HepG2 (cell line): ENCODE results near the gene USP5. TPM values are rescaled to one million over a fixed set of nuclear protein-coding genes. Genes with fewer than 3 reads are reported as not detected.
A peak's percentile ranks its signal among the peaks of the same experiment; 100 is the strongest.

Experiments used
- ATAC-seq: fragments of 200-7000 bp; cut with Tn5 transposase; 3 replicates; pipeline ENCODE4 v1.9.1; 2020; ENCODE audit warnings: mild to moderate bottlenecking, moderate library complexity
- BruUV-seq: library from RNA; stranded (reverse); fragments of 400-500 nt; replicated peaks from 2 replicates; lab custom pipeline; 2021; lab: Mats Ljungman, UMichigan
- CTCF ChIA-PET: fragments of 300-600 bp; formaldehyde crosslinking; extraction: SDS; loops from one replicate; lab custom pipeline; 2021; ENCODE audit warnings: low total read pairs, inconsistent platforms, low intra/inter-chr PET ratio; lab: Yijun Ruan, JAX
- POLR2A ChIA-PET: fragments of 350-600 bp; sonication (Branson Sonifier 250); formaldehyde crosslinking; loops from one replicate; lab custom pipeline; 2020; ENCODE audit warnings: antibody characterized with exemption, inconsistent platforms; lab: Yijun Ruan, JAX
- DNase-seq: peaks from one replicate; pipeline ENCODE4 v3.0.0-alpha.2; 2015; ENCODE audit warnings: low spot score
- FAIRE-seq: peaks from 3 replicates; lab custom pipeline; 2011; peaks lifted over from hg19 to GRCh38; lab: Jason Lieb, UNC
- H2AFZ ChIP-seq: one replicate; pipeline ENCODE4 v1.6.1; 2011; ENCODE audit warnings: low read length, inconsistent platforms
- H3K27ac ChIP-seq: fragments of 300-600 bp; 3 replicates; pipeline ENCODE4 v1.8.0; 2011; ENCODE audit warnings: mixed run types, mild to moderate bottlenecking, mixed read lengths, low read length, inconsistent platforms; ENCODE audit not compliant: insufficient read depth; ENCODE audit errors: extremely low read length
- H3K27me3 ChIP-seq, 2 experiments: fragments of 200-600 bp in 1 of 2; 2 replicates in 1 of 2; 3 replicates in 1 of 2; pipeline versions ENCODE4 v1.6.0 to v1.8.0; 2011; ENCODE audit warnings: low read length in 2 of 2, mild to moderate bottlenecking in 2 of 2, moderate library complexity in 2 of 2, inconsistent platforms in 1 of 2; ENCODE audit not compliant: insufficient read depth in 2 of 2, control insufficient read depth in 1 of 2
- H3K36me3 ChIP-seq, 2 experiments: fragments of 200-600 bp in 1 of 2; replicated peaks in 1 of 2; 2 replicates in 1 of 2; 3 replicates in 1 of 2; pipeline versions ENCODE4 v1.5.1 to v1.8.0; 2011; ENCODE audit warnings: low read length in 2 of 2, inconsistent platforms in 1 of 2; ENCODE audit not compliant: insufficient read depth in 2 of 2, control insufficient read depth in 1 of 2
- H3K4me1 ChIP-seq: 2 replicates; pipeline ENCODE4 v1.5.1; 2012; ENCODE audit warnings: low read length, inconsistent platforms; ENCODE audit not compliant: insufficient read depth
- H3K4me2 ChIP-seq: 2 replicates; pipeline ENCODE4 v1.6.0; 2011; ENCODE audit warnings: low read depth, low read length, inconsistent platforms
- H3K4me3 ChIP-seq, 3 experiments: fragments of 200-600 bp in 1 of 3; sonication (generic), shearing (Covaris generic) in 1 of 3; replicated peaks in 1 of 3; 2 replicates each; pipeline ENCODE4 v1.5.1; 2011 to 2016; ENCODE audit warnings: low read length in 3 of 3, inconsistent platforms in 2 of 3, low read depth in 2 of 3, mild to moderate bottlenecking in 2 of 3, control low read depth in 1 of 3, mixed read lengths in 1 of 3; ENCODE audit not compliant: insufficient read depth in 1 of 3
- H3K79me2 ChIP-seq: one replicate; pipeline ENCODE4 v1.6.1; 2011; ENCODE audit warnings: low read length, inconsistent platforms; ENCODE audit not compliant: insufficient read depth
- H3K9ac ChIP-seq: 2 replicates; pipeline ENCODE4 v1.6.0; 2011; ENCODE audit warnings: mild to moderate bottlenecking, low read depth, low read length, inconsistent platforms; ENCODE audit not compliant: insufficient read depth
- H3K9me3 ChIP-seq: 2 replicates; pipeline ENCODE4 v1.5.1; 2012; ENCODE audit warnings: mild to moderate bottlenecking, low read length
- H4K20me1 ChIP-seq: 2 replicates; pipeline ENCODE4 v1.6.0; 2011; ENCODE audit warnings: inconsistent platforms, mild to moderate bottlenecking, low read length, moderate library complexity; ENCODE audit not compliant: insufficient read depth
- AHR ChIP-seq: IDR thresholded peaks from 2 replicates; pipeline ENCODE4 v1.6.1; 2018; ENCODE audit warnings: missing genetic modification reagents, missing compliant biosample characterization
- CEBPB ChIP-seq: IDR thresholded peaks from 2 replicates; pipeline ENCODE4 v1.6.1; 2011; ENCODE audit warnings: low read depth, low read length, improper control_type of control experiment, borderline replicate concordance
- ERF ChIP-seq: IDR thresholded peaks from 2 replicates; pipeline ENCODE4 v1.6.1; 2018; ENCODE audit warnings: missing biosample characterization, missing genetic modification reagents
- MIER2 ChIP-seq: IDR thresholded peaks from 2 replicates; pipeline ENCODE4 v1.6.1; 2016; ENCODE audit warnings: missing biosample characterization, missing genetic modification reagents
- PAWR ChIP-seq: sonication (generic); formaldehyde crosslinking; IDR thresholded peaks from 2 replicates; pipeline ENCODE4 v1.4.0; 2020; ENCODE audit warnings: missing genetic modification reagents, mild to moderate bottlenecking, borderline replicate concordance
- PCBP1 ChIP-seq: fragments of 200-400 bp; formaldehyde crosslinking; IDR thresholded peaks from 2 replicates; pipeline ENCODE4 v1.6.1; 2017; ENCODE audit warnings: mild to moderate bottlenecking, low read depth, low read length, borderline replicate concordance
- RBM39 ChIP-seq: fragments of 200-400 bp; formaldehyde crosslinking; IDR thresholded peaks from one replicate; pipeline ENCODE4 v1.6.1; 2018; ENCODE audit warnings: antibody characterized with exemption, mild to moderate bottlenecking, low read depth, low read length; ENCODE audit not compliant: poor library complexity, severe bottlenecking
- SMAD3 ChIP-seq: sonication (generic); formaldehyde crosslinking; IDR thresholded peaks from 2 replicates; pipeline ENCODE4 v1.4.0; 2020; ENCODE audit warnings: missing genetic modification reagents
- TBX2 ChIP-seq: sonication (generic); formaldehyde crosslinking; IDR thresholded peaks from 2 replicates; pipeline ENCODE4 v1.5.0; 2020; ENCODE audit warnings: missing genetic modification reagents, mild to moderate bottlenecking, borderline replicate concordance
- ZFP90 ChIP-seq: sonication (generic); formaldehyde crosslinking; IDR thresholded peaks from 2 replicates; pipeline ENCODE4 v1.8.0; 2022; ENCODE audit warnings: missing genetic modification reagents, mild to moderate bottlenecking, inconsistent platforms, borderline replicate concordance
- ZNF207 ChIP-seq: fragments of 450-650 bp; IDR thresholded peaks from 2 replicates; pipeline ENCODE4 v1.6.1; 2016; ENCODE audit warnings: antibody characterized with exemption, borderline replicate concordance
- ZNF44 ChIP-seq: sonication (generic); formaldehyde crosslinking; IDR thresholded peaks from 2 replicates; pipeline ENCODE4 v1.5.1; 2020; ENCODE audit warnings: mild to moderate bottlenecking, missing genetic modification reagents
- ZNF724P ChIP-seq: sonication (generic); formaldehyde crosslinking; IDR thresholded peaks from 2 replicates; pipeline ENCODE4 v1.8.0; 2022; ENCODE audit warnings: missing genetic modification reagents, borderline replicate concordance
- ZNF772 ChIP-seq: sonication (generic); formaldehyde crosslinking; IDR thresholded peaks from 2 replicates; pipeline ENCODE4 v1.5.0; 2020; ENCODE audit warnings: mild to moderate bottlenecking, missing genetic modification reagents
- WGBS: methylation state at CpG from one replicate; pipeline ENCODE4 v1.1.6; 2017; ENCODE audit warnings: low lambda C conversion rate; 5-methylcytosine and 5-hydroxymethylcytosine counted together
- in situ Hi-C: cut with HindIII; loops from 2 replicates; pipeline ENCODE4 v1.10.0; 2017; ENCODE audit warnings: low pct_unique_long_range_greater_than_20kb; ENCODE audit not compliant: extremely low pct_ligation_motif_present
- intact Hi-C: fragments of 100-400 bp; cut with micrococcal nuclease; formaldehyde crosslinking; loops from one replicate; pipeline ENCODE4 v1.10.0; 2022; ENCODE audit not compliant: unreplicated experiment
- polyA plus RNA-seq, 8 experiments: library from polyadenylated mRNA; depleted of rRNA in 3 of 8; stranded (reverse) in 7 of 8; unstranded in 1 of 8; fragments of >200 nt; fragmentation: Illumina TruSeq in 4 of 8; extraction: Trizol in 4 of 8; gene quantifications; 2 replicates each; pipeline versions ENCODE4 v1.2.1 to v1.2.3, GENCODE V29; 2011 to 2016; ENCODE audit warnings: low read depth in 4 of 8, missing spikeins in 1 of 8, mixed read lengths in 1 of 8; ENCODE audit not compliant: insufficient read depth in 1 of 8
- total RNA-seq, 5 experiments: library from RNA; depleted of rRNA; stranded (reverse); fragments of >200 nt; fragmentation: Illumina TruSeq; extraction: Trizol; gene quantifications; 2 replicates each; pipeline ENCODE4 v1.2.3, GENCODE V29; 2016; ENCODE audit warnings: low read depth in 1 of 5
- TF ChIP-seq, protein P1 (sequence below): sonication (generic); formaldehyde crosslinking; IDR thresholded peaks from 2 replicates; pipeline ENCODE4 v1.8.0; 2022; ENCODE audit warnings: low read depth, missing genetic modification reagents
- TF ChIP-seq, protein P2 (sequence below): sonication (generic); formaldehyde crosslinking; IDR thresholded peaks from 2 replicates; pipeline ENCODE4 v1.5.0; 2020; ENCODE audit warnings: missing genetic modification reagents, mild to moderate bottlenecking, borderline replicate concordance
- TF ChIP-seq, protein P3 (sequence below): IDR thresholded peaks from 2 replicates; pipeline ENCODE4 v1.6.1; 2016
- TF ChIP-seq, protein P4 (sequence below): IDR thresholded peaks from 2 replicates; pipeline ENCODE4 v1.6.1; 2016; ENCODE audit warnings: missing genetic modification reagents, missing compliant biosample characterization

Gene USP5
- total and polyA plus RNA-seq, 2 of the 13 experiments (the other 11 are each of a cell fraction or from before 2014, with no cell fraction given): 39.6 to 56.0 TPM

DNA sequence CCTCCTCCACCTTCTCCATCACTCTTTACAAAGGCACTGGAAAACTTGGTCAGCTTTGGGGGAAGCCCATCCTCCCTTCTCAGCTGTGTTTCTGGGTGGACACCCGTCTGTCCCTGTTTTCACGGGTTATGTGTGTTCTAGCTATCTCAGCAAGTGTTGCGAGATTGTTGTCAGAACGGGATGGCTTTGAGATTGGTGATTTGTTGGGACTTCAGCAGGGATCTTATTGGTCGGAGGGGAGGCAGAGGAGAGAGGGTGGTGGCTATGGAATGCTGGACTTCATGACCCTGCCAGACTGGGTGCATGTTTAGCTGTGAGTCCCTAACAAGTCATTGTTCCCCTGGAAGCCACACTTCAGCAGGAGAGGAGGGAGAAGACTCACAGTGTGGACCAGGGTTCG is 2.1 kb downstream of the USP5 start (continued):
- TF ChIP-seq PCBP1 (no peak), ZFP90 (no peak), MIER2 (no peak), ZNF44 (CRISPR knock-in tag) (no peak), ZNF207 (no peak), AHR (CRISPR knock-in tag) (no peak), TBX2 (CRISPR knock-in tag) (peak; percentile 26; the same call in 1 of the 2 replicates), ERF (CRISPR knock-in tag) (no peak), RBM39 (no peak), SMAD3 (CRISPR knock-in tag) (no peak), CEBPB (0 out of 2 replicates have a peak, but pooled peaks have one; percentile 1)
- TF ChIP-seq, protein P1, sequence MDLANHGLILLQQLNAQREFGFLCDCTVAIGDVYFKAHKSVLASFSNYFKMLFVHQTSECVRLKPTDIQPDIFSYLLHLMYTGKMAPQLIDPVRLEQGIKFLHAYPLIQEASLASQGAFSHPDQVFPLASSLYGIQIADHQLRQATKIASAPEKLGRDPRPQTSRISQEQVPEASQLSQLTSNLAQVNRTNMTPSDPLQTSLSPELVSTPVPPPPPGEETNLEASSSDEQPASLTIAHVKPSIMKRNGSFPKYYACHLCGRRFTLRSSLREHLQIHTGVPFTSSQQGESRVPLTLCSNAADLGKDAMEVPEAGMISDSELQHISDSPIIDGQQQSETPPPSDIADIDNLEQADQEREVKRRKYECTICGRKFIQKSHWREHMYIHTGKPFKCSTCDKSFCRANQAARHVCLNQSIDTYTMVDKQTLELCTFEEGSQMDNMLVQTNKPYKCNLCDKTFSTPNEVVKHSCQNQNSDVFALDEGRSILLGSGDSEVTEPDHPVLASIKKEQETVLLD (CRISPR knock-in tag): no peak

DNA sequence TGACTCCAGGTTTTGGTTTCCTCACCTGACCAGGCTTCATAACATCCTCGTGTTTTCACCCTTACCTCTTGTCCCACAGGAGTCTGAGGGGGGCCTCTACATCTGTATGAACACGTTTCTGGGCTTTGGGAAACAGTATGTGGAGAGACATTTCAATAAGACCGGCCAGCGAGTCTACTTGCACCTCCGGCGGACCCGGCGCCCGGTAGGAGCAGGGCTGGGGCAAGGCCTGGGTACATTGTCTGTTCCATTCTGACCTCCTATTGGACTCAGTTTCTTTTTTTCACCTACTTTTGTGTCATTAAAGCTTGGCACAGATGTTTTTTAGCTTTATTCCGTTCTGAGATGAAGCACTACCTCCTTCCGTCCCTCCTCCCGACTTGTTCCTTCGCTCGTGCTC is 3.4 kb downstream of the USP5 start:
- 95% methylated on average over 14 of the region's 14 CpGs for WGBS
- ChIA-PET CTCF (no interaction called here), POLR2A (interaction anchor here (0.9 to 5.2 kb wide), 2 partner anchors 12 to 18 kb away, joined by 3 to 132 read pairs; partner anchors contain the start of genes SPSB2 and TPI1)
- no TSS peak for BruUV-seq
- Histone ChIP-seq H3K4me2 (no peak overlapping the region), H3K9me3 (no peaks in the 10 kb centered on the region), H2AFZ (no peak overlapping the region), H3K4me1 (peaks cover 22% of the 10 kb centered on the region), H3K4me3 (no peak overlapping the region), H3K27ac (no peak overlapping the region), H3K9ac (no peak overlapping the region), H3K36me3 (peaks cover 23 to 52% of the 10 kb centered on the region in 2 experiments), H4K20me1 (no peaks in the 10 kb centered on the region; the same call in 1 of the 2 replicates), H3K27me3 (no peaks in the 10 kb centered on the region), H3K79me2 (peaks cover 28% of the 10 kb centered on the region)
- ATAC-seq: no peak
- no peak for DNase-seq
- no peak for FAIRE-seq
- intact Hi-C loops: no loop called here
- in situ Hi-C loops: no loop called here
- TF ChIP-seq, protein P2, sequence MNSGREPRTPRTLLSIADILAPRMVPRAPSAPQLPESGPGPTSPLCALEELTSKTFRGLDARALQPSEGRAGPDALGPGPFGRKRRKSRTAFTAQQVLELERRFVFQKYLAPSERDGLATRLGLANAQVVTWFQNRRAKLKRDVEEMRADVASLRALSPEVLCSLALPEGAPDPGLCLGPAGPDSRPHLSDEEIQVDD: no peak
- TF ChIP-seq, protein P3, sequence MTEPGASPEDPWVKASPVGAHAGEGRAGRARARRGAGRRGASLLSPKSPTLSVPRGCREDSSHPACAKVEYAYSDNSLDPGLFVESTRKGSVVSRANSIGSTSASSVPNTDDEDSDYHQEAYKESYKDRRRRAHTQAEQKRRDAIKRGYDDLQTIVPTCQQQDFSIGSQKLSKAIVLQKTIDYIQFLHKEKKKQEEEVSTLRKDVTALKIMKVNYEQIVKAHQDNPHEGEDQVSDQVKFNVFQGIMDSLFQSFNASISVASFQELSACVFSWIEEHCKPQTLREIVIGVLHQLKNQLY (CRISPR knock-in tag): no peak
- TF ChIP-seq PAWR (CRISPR knock-in tag) (no peak), ZNF724P (CRISPR knock-in tag) (no peak), ZNF772 (no peak)
- TF ChIP-seq, protein P4, sequence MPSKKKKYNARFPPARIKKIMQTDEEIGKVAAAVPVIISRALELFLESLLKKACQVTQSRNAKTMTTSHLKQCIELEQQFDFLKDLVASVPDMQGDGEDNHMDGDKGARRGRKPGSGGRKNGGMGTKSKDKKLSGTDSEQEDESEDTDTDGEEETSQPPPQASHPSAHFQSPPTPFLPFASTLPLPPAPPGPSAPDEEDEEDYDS (CRISPR knock-in tag): no peak
